NT2/D1 (cell line): ENCODE measurements around the gene INTS11.

ENCODE experiments used
- SUZ12 ChIP-seq: IDR thresholded peaks from 2 replicates; pipeline ENCODE4 v1.6.1; 2011; ENCODE audit not compliant: insufficient read length, insufficient read depth; ENCODE audit errors: extremely low read depth
- YY1 ChIP-seq: IDR thresholded peaks from 2 replicates; pipeline ENCODE4 v1.6.1; 2011; ENCODE audit not compliant: insufficient read length, insufficient read depth
- ZNF274 ChIP-seq: IDR thresholded peaks from 2 replicates; pipeline ENCODE4 v1.6.1; 2011; ENCODE audit warnings: mild to moderate bottlenecking, low read depth, low read length

- TF ChIP-seq YY1 (no peak), ZNF274 (no peak), SUZ12 (no peak)
Observed at GRCh38 chr1:1351511-1352427, 27.3 kb upstream of the INTS11 start.
